NCI-H524 (cell line): ENCODE results near the gene BTG2.

ENCODE experiments used
- DNase-seq, 2 experiments: peaks; one replicate each; lab custom pipeline; 2025; lab: John Stamatoyannopoulos, UW

Gene BTG2

GRCh38 chr1:203342192-203342940 lies 37.0 kb downstream of the BTG2 start:
- DNase-seq: peak; percentile 63 to 73

- no peak for DNase-seq
Measured at GRCh38 chr1:203343956-203344754, 38.8 kb downstream of the BTG2 start.

GRCh38 chr1:203346060-203346768 lies 40.9 kb downstream of the BTG2 start:
- no peak for DNase-seq

DNA sequence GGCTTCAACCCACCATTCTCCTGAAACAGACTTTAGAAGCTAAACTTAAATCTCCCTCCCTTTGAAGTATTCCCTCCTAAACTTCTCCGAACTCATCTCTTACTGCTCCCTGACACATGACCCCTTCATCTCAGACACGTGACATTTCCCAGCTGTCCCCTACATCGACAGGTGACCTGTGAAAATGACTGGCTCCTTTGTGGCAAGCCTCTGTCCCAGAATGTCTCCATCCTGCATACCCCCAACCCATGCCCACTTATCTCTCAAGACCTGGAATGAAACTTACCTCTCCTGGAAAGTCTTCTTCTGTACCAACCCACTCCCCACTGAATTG lies 41.4 kb downstream of the BTG2 start:
- no peak for DNase-seq

DNA sequence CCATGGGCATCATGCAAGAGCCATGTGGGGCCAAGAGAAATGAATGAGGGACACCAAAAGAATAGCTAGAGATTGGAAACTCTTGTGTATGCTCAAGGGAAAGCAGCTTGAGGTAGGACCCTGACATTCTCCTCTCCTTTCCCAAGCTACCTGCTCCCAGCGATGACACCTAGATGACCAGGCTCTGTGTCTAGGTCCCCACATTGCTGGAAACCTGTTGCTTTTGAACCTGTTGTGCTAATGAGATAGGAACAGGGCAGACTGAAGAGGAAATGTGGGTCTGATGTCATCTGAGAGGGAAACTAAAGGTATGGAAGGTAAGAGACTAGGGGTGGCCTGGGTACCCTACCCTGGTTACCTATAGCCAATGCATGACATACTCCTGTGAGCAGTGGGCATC lies 43.8 kb downstream of the BTG2 start:
- DNase-seq: no peak

DNA sequence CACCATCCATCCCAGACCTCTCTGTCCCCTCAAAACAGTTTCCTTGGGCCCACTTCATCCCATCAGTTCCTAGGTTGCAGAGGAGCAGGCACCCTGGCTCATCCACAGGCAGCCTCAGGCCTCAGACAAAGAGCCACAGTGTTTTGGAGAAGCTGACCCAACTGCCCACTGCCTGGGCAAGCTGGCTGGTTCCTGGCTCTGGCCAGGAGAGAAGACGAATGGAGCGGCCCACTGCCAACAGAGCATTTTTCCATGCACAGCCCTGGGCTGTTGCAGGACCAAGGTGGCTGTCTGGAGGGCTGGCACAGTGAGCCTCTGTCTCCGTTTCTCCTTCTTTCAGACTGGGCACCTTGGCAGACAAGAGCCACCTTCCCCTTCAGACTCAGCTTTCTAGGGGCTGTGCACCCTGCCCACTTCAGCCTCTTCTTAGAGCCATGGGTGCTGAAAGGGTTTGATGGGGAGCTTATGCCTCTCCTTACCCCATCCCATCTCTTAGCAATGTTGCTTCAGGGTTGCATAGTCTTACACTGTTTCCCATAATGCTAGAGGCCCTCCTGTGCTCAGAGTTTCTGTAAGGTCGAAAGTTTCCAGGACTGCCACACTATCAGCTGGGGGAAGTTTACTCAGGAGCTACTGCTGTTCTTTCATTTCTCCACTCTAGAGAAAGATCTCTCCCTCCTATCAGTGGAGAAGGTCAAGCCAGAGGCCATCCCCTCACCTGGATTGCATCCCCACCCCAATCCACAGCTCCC lies 44.6 kb downstream of the BTG2 start:
- no peak for DNase-seq

GRCh38 chr1:203351037-203351625 lies 45.8 kb downstream of the BTG2 start, which contains the start of gene FMOD:
Gene FMOD, minus strand, starts transcription at chr1:203351122. Its CDS starts 2,852 bp downstream, at chr1:203348270.
- DNase-seq: no peak

DNA sequence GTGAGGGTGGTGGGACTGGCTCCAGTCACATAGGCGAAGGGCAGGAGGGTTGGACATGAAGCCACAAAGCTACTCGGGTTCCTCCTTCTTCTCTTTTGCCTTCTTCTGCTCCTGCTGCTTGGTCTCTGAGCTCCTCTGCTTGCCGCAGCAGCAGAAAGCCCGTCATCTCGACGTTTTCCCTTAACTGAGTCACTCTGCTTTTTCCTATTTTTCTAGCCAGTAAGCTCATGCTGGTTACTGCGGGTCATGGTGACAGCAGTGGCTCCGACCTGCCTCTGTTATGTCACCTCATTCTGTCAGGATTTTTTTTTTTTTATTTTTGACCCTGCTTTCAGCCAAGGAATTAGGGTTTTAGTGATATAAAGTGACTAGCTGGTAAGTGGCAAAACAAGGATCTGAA lies 48.2 kb downstream of the BTG2 start:
- no peak for DNase-seq

DNA sequence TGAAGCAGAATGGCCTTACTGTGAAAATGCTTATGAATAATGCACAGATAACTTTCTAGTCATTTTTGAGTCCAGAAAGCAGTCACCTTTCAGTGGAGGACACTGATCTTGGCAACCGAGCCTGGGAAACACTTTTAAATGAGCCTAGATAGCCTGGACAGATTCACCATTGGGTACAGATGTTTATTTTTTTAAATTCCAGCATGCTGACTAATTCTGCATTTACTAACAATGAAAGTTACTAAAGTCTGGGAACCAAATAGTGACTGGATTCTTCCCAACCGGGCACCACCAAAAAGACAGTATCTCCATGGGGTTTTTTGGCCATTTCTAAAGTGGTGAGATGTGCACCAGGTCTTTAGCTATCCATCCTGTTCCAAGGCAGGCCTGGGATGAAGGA lies 48.9 kb downstream of the BTG2 start:
- no peak for DNase-seq

GRCh38 chr1:203359010-203359571 lies 53.8 kb downstream of the BTG2 start:
- DNase-seq: no peak
